Activated T-cell treated with anti-CD3 and anti-CD28 coated beads, Interleukin-2, amount 50 U/mL, for 24 hours (primary cell): ENCODE data around the gene DMD.

ENCODE experiments used
- DNase-seq: peaks from one replicate; pipeline ENCODE4 v3.0.0-alpha.2; 2020
- H3K27ac Mint-ChIP-seq: 2 replicates; pipeline ENCODE4 v1.8.0; 2020; ENCODE audit warnings: mild to moderate bottlenecking, mixed read lengths
- H3K27me3 Mint-ChIP-seq: 2 replicates; pipeline ENCODE4 v1.8.0; 2020; ENCODE audit warnings: mixed read lengths
- H3K36me3 Mint-ChIP-seq: 2 replicates; pipeline ENCODE4 v1.8.0; 2020; ENCODE audit warnings: low read depth, mixed read lengths
- H3K4me1 Mint-ChIP-seq: 2 replicates; pipeline ENCODE4 v1.8.0; 2020; ENCODE audit warnings: low read depth, mixed read lengths
- H3K4me3 Mint-ChIP-seq: 2 replicates; pipeline ENCODE4 v1.8.0; 2020; ENCODE audit warnings: mild to moderate bottlenecking, moderate library complexity, mixed read lengths
- H3K9me3 Mint-ChIP-seq: 2 replicates; pipeline ENCODE4 v1.8.0; 2020; ENCODE audit warnings: mixed read lengths

The DMD gene

GRCh38 chrX:31255310-31256033 lies 1955.9 kb downstream of the DMD start:
- Mint-ChIP-seq H3K36me3 (no peaks in the 10 kb centered on the region), H3K27me3 (peaks cover 14% of the 10 kb centered on the region), H3K4me3 (no peak overlapping the region), H3K4me1 (no peaks in the 10 kb centered on the region), H3K27ac (no peak overlapping the region), H3K9me3 (no peaks in the 10 kb centered on the region)
- DNase-seq, result no peak

DNA sequence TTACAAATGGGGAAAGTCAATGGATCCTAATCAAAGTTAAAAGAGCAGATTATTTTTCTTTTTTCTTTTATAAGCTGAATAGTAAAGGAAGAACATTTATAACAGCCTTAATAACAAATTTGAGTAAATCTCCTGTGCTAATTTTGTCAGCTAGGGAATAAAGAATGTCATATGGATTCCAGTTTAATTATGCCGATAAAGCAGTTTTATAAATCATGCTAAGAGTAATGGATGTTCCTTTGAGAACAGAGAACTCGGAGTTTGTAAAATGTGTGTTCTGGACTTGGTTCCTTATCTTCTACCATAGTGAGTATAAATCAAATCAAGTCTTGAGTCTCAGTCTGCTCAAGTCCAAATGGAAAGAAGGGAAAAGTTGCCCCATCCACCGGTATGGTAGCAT lies 1959.2 kb downstream of the DMD start:
- no peaks in the 10 kb centered on the region for H3K9me3 Mint-ChIP-seq
- no peaks in the 10 kb centered on the region for H3K36me3 Mint-ChIP-seq
- H3K4me1 Mint-ChIP-seq, result no peaks in the 10 kb centered on the region
- peaks cover 10% of the 10 kb centered on the region for H3K27me3 Mint-ChIP-seq
- no peak overlapping the region for H3K4me3 Mint-ChIP-seq
- DNase-seq, result no peak
- H3K27ac Mint-ChIP-seq, result no peak overlapping the region

GRCh38 chrX:31251336-31251735 lies 1960.0 kb downstream of the DMD start:
- Mint-ChIP-seq H3K36me3 (no peaks in the 10 kb centered on the region), H3K4me1 (no peaks in the 10 kb centered on the region), H3K9me3 (no peaks in the 10 kb centered on the region), H3K4me3 (no peak overlapping the region), H3K27me3 (peaks cover 12% of the 10 kb centered on the region), H3K27ac (no peak overlapping the region)
- DNase-seq, result no peak

DNA sequence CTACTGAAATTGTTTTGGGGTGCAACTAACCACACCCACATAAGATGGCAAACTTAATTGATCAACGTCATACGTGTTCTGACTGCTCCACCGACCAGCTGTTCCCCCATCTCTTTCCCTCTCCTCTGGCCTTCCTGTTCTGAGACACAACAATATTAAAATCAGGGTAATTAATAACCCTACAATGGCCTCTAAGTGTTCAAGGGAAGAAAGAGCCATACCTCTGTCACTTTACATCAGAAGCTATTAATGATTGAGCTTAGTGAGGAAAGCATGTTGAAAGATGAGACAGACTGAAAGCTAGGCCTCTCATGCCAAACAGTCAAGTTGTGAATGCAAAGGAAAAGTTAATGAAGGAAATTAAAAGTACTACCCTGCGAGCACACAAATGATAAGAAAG lies 1965.6 kb downstream of the DMD start:
- H3K4me3 Mint-ChIP-seq, result no peak overlapping the region
- no peaks in the 10 kb centered on the region for H3K9me3 Mint-ChIP-seq
- DNase-seq, result no peak
- H3K36me3 Mint-ChIP-seq, result no peaks in the 10 kb centered on the region
- H3K4me1 Mint-ChIP-seq, result no peaks in the 10 kb centered on the region
- H3K27me3 Mint-ChIP-seq, result peaks cover 20% of the 10 kb centered on the region
- H3K27ac Mint-ChIP-seq, result no peak overlapping the region

DNA sequence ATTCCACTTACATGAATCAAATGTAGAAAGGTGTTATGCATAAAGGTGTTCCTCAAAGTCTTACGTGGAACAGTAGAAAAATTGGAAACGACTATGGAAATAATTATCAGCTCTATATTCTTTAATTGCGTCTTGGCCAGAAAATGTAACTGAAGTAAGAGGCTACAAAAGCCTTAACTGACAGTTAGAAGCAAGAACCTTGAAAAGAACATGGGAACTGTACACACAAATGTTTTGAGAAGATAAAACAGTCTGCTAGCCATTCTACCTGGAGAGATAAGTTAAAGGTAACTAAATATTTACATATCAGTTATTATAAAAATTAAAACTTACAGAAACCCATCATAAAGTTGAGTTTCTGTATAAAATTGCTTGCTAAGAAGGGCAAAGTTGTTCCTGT lies 1967.5 kb downstream of the DMD start:
- no peak overlapping the region for H3K27ac Mint-ChIP-seq
- H3K36me3 Mint-ChIP-seq, result no peaks in the 10 kb centered on the region
- H3K4me1 Mint-ChIP-seq, result no peaks in the 10 kb centered on the region
- no peak overlapping the region for H3K4me3 Mint-ChIP-seq
- H3K9me3 Mint-ChIP-seq, result no peaks in the 10 kb centered on the region
- H3K27me3 Mint-ChIP-seq, result peaks cover 20% of the 10 kb centered on the region
- no peak for DNase-seq

- no peaks in the 10 kb centered on the region for H3K4me1 Mint-ChIP-seq
- H3K27ac Mint-ChIP-seq, result no peak overlapping the region
- no peaks in the 10 kb centered on the region for H3K9me3 Mint-ChIP-seq
- no peak overlapping the region for H3K4me3 Mint-ChIP-seq
- no peaks in the 10 kb centered on the region for H3K36me3 Mint-ChIP-seq
- DNase-seq, result no peak
- H3K27me3 Mint-ChIP-seq, result peaks cover 30% of the 10 kb centered on the region
Measured at GRCh38 chrX:31240982-31241381, 1970.4 kb downstream of the DMD start.

DNA sequence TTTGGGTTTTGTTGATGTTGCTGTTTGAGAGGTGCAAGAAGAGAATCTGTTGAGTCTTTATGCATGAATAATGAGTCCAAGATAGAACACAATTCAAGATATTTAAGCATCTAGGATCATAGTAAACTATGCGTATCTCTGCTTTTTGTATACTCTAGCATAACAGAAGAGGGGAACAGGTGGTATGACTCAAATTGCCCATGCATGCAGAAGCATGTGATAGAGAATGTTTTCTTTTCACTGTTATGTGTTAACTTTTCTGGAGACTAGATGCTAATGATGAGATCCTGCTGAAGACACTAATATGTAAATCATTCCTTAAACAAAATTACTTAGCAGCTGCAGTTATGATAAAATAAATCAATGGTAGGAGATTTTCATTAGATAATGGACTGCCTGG lies 1974.2 kb downstream of the DMD start:
- Mint-ChIP-seq H3K27ac (no peak overlapping the region), H3K9me3 (no peaks in the 10 kb centered on the region), H3K4me1 (no peaks in the 10 kb centered on the region), H3K36me3 (no peaks in the 10 kb centered on the region), H3K4me3 (no peak overlapping the region), H3K27me3 (peaks cover 38% of the 10 kb centered on the region)
- no peak for DNase-seq

GRCh38 chrX:31236231-31236630 lies 1975.1 kb downstream of the DMD start:
- no peak for DNase-seq
- Mint-ChIP-seq H3K27me3 (peaks cover 34% of the 10 kb centered on the region), H3K36me3 (no peaks in the 10 kb centered on the region), H3K4me3 (no peak overlapping the region), H3K9me3 (no peaks in the 10 kb centered on the region), H3K4me1 (no peaks in the 10 kb centered on the region), H3K27ac (no peak overlapping the region)

DNA sequence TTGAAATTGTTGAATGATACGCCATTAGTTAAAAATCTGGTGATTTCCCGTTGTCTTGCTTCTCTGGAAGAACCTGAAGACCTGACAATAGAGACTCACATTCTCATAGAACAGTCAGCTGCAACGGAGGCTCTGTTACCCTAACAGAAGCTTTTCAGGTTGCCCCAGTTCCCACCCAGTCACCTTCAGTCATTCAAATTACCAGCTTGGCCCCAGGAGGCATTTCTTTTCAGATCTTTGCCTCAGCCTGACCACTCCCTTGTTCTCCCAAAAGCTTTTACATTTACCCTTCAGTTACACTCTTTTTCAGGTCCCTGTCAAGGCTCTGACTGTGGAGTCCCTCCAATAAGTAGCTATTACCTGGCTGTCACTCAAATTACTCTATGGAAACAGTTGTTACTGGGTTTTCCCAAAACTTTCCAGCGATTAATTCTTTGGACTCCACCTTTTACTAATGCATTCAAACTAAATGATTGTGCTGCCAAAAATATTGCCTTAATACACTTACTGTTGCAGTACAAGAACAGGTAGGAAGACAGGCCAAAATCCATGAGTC lies 1977.3 kb downstream of the DMD start:
- H3K36me3 Mint-ChIP-seq, result no peaks in the 10 kb centered on the region
- H3K9me3 Mint-ChIP-seq, result no peaks in the 10 kb centered on the region
- no peak for DNase-seq
- no peak overlapping the region for H3K27ac Mint-ChIP-seq
- H3K27me3 Mint-ChIP-seq, result peaks cover 34% of the 10 kb centered on the region
- no peak overlapping the region for H3K4me3 Mint-ChIP-seq
- H3K4me1 Mint-ChIP-seq, result no peaks in the 10 kb centered on the region

- no peak for DNase-seq
- H3K27me3 Mint-ChIP-seq, result peaks cover 29% of the 10 kb centered on the region
- H3K4me3 Mint-ChIP-seq, result no peak overlapping the region
- no peaks in the 10 kb centered on the region for H3K36me3 Mint-ChIP-seq
- H3K4me1 Mint-ChIP-seq, result no peaks in the 10 kb centered on the region
- H3K9me3 Mint-ChIP-seq, result no peaks in the 10 kb centered on the region
- no peak overlapping the region for H3K27ac Mint-ChIP-seq
Measured at GRCh38 chrX:31232506-31232905, 1978.8 kb downstream of the DMD start.

- Mint-ChIP-seq H3K4me3 (no peak overlapping the region), H3K4me1 (no peaks in the 10 kb centered on the region), H3K27ac (no peak overlapping the region), H3K27me3 (peaks cover 25% of the 10 kb centered on the region), H3K9me3 (no peaks in the 10 kb centered on the region), H3K36me3 (no peaks in the 10 kb centered on the region)
- no peak for DNase-seq
Measured at GRCh38 chrX:31228909-31229308, 1982.4 kb downstream of the DMD start.

DNA sequence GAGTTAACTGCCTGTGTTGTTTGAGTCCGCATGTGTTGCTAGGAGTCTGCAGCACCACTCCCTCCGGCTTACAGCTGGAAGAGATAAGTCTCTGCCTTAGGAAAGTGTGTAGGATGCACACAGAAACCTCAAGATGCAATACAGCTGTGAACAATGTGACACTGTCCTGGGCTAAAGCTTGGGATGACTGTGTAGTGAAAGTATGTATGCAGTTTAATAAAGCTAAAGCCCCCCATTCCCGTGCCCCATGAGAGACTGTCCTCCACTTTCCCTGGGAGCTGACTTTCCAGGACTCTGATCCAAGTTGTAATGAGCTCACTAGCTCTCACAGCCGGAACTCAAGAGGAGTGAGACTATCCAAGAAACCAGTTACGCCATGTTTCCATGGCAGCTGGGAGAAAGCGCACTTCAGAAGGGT lies 1982.9 kb downstream of the DMD start:
- H3K27ac Mint-ChIP-seq, result no peak overlapping the region
- H3K4me3 Mint-ChIP-seq, result no peak overlapping the region
- H3K4me1 Mint-ChIP-seq, result no peaks in the 10 kb centered on the region
- H3K27me3 Mint-ChIP-seq, result peaks cover 25% of the 10 kb centered on the region
- DNase-seq, result no peak
- H3K9me3 Mint-ChIP-seq, result no peaks in the 10 kb centered on the region
- no peaks in the 10 kb centered on the region for H3K36me3 Mint-ChIP-seq

- no peaks in the 10 kb centered on the region for H3K9me3 Mint-ChIP-seq
- H3K4me1 Mint-ChIP-seq, result no peaks in the 10 kb centered on the region
Measured at GRCh38 chrX:31227250-31227649, 1984.1 kb downstream of the DMD start.

GRCh38 chrX:31225819-31226218 lies 1985.5 kb downstream of the DMD start:
- Mint-ChIP-seq H3K27me3 (peaks cover 20% of the 10 kb centered on the region), H3K36me3 (no peaks in the 10 kb centered on the region), H3K27ac (no peak overlapping the region), H3K9me3 (no peaks in the 10 kb centered on the region), H3K4me1 (no peaks in the 10 kb centered on the region), H3K4me3 (no peak overlapping the region)
- DNase-seq, result no peak

More at GRCh38 chrX:31227250-31227649, 1984.1 kb downstream of the DMD start:
- Mint-ChIP-seq H3K4me3 (no peak overlapping the region), H3K36me3 (no peaks in the 10 kb centered on the region), H3K27ac (no peak overlapping the region), H3K27me3 (peaks cover 20% of the 10 kb centered on the region)
- no peak for DNase-seq

DNA sequence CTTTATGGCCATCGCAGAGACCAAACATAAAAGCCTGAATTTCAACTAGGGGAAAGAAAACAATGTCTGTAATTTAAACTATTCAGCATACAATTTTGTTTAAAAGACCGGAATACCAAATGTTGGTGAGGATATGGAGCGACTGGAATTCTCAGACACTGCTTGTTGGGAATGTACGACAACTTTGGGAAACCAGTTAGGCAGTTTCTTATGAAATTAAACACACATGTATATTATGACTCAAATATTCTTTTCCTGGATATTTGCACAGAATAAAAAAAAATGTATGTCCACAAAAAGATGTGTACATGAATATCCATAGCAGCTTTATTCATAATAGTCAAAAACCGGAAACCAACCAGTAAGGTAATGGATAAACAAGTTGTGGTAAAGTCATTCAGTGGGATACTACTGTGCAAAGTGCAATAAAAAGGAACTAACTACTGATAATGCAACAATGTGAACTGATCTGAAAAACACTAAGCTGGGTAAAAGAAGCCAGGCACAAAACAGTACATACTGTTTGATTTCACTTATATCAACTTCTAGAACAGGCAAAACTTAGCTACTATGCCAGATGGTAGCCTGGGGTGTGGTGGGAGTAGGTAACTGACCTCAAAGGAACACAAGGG lies 1986.9 kb downstream of the DMD start:
- Mint-ChIP-seq H3K4me1 (no peaks in the 10 kb centered on the region), H3K36me3 (no peaks in the 10 kb centered on the region), H3K27ac (no peak overlapping the region), H3K27me3 (peaks cover 20% of the 10 kb centered on the region), H3K9me3 (no peaks in the 10 kb centered on the region), H3K4me3 (no peak overlapping the region)
- DNase-seq, result no peak
